ENCODE results near the gene SH3BP2. TPM values are rescaled to one million over a fixed set of nuclear protein-coding genes. Genes with fewer than 3 reads are reported as not detected.
A peak's percentile ranks its signal among the peaks of the same experiment; 100 is the strongest.

The SH3BP2 gene
- total RNA-seq, 4 donors from 2014 or later = 54.8 to 208 (median 102) TPM

GRCh38 chr4:2794486-2795299, 1.8 kb downstream of the SH3BP2 start:
- H3K4me3 ChIP-seq = peak overlapping the region in 2 of 4 donors; percentile 74 to 90
- no peaks in the 10 kb centered on the region for H3K36me3 ChIP-seq
- H3K4me1 ChIP-seq = peaks cover 14 to 73% (median 44%) of the 10 kb centered on the region in 4 donors
- no peaks in the 10 kb centered on the region for H3K9me3 ChIP-seq
- TF ChIP-seq, protein P1, sequence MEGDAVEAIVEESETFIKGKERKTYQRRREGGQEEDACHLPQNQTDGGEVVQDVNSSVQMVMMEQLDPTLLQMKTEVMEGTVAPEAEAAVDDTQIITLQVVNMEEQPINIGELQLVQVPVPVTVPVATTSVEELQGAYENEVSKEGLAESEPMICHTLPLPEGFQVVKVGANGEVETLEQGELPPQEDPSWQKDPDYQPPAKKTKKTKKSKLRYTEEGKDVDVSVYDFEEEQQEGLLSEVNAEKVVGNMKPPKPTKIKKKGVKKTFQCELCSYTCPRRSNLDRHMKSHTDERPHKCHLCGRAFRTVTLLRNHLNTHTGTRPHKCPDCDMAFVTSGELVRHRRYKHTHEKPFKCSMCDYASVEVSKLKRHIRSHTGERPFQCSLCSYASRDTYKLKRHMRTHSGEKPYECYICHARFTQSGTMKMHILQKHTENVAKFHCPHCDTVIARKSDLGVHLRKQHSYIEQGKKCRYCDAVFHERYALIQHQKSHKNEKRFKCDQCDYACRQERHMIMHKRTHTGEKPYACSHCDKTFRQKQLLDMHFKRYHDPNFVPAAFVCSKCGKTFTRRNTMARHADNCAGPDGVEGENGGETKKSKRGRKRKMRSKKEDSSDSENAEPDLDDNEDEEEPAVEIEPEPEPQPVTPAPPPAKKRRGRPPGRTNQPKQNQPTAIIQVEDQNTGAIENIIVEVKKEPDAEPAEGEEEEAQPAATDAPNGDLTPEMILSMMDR (IDR thresholded peaks at IDR 0.05) = no peak
- no peak for TF ChIP-seq POLR2A (IDR thresholded peaks at IDR 0.05)
- H3K27me3 ChIP-seq = no peaks in the 10 kb centered on the region
- DNase-seq = peak in 2 of 3 donors; percentile 59 to 73
- peak overlapping the region; percentile 72 to 83 (median 74) for H3K27ac ChIP-seq

DNA sequence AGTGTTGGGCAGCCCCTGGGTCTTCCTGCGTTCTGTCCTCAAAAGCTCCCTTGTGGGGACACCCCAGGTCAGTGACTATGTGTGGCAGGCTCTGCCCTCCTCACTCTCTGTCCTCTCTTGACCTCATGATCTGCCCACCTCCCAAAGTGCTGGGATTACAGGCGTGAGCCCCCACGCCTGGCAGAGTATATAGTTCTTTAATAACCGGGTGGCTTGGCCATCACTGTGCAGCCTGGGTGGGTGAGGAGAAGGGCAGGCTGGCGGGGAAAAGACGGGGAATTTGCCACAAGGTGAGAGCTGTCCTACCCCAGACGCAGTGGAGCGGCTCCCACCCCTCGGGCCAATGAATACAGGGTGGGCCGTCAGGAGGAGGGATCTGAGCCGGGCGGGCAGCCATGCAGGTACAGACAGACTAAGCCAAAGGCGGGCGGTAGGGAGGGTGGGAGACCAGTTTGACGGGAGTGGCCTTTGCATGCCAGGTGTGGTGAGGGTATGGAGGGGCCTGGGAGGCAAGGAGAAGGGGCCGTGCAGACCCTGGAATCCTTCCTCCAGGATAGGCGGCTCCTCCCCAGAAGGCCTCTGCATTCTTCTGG, 2.5 kb downstream of the SH3BP2 start:
- no peaks in the 10 kb centered on the region for H3K36me3 ChIP-seq
- no peaks in the 10 kb centered on the region for H3K27me3 ChIP-seq
- DNase-seq = peak in 2 of 3 donors; percentile 44 to 48
- H3K9me3 ChIP-seq = no peaks in the 10 kb centered on the region
- peak overlapping the region in 1 of 4 donors; percentile 74 for H3K4me3 ChIP-seq
- H3K4me1 ChIP-seq = peaks cover 14 to 80% (median 51%) of the 10 kb centered on the region in 4 donors
- TF ChIP-seq POLR2A (IDR thresholded peaks at IDR 0.05) = no peak
- TF ChIP-seq, protein P1 (IDR thresholded peaks at IDR 0.05) = no peak
- H3K27ac ChIP-seq = peak overlapping the region; percentile 72 to 83 (median 74)

GRCh38 chr4:2795893-2796848, 3.3 kb downstream of the SH3BP2 start:
- peak in 1 of 2 donors; percentile 58 for TF ChIP-seq POLR2A (IDR thresholded peaks at IDR 0.05)
- TF ChIP-seq, protein P1 (IDR thresholded peaks at IDR 0.05) = peak in 2 of 6 experiments; percentile 34 to 35
- Histone ChIP-seq H3K27ac (peak overlapping the region; percentile 7 to 83 (median 54)), H3K4me1 (peaks cover 14 to 87% (median 55%) of the 10 kb centered on the region in 4 donors), H3K4me3 (peak overlapping the region in 1 of 4 donors; percentile 2), H3K36me3 (no peaks in the 10 kb centered on the region), H3K9me3 (no peaks in the 10 kb centered on the region), H3K27me3 (no peaks in the 10 kb centered on the region)
- DNase-seq = peak in 2 of 3 donors; percentile 83 to 88

- DNase-seq = peak in 2 of 3 donors; percentile 42 to 47
- no peak overlapping the region for H3K4me3 ChIP-seq
- H3K27ac ChIP-seq = peak overlapping the region; percentile 36 to 83 (median 70)
Measured at GRCh38 chr4:2796849-2797544, 4.1 kb downstream of the SH3BP2 start.

More at GRCh38 chr4:2796849-2797544, 4.1 kb downstream of the SH3BP2 start:
- peak in 1 of 2 donors; percentile 18 for TF ChIP-seq POLR2A (IDR thresholded peaks at IDR 0.05)
- TF ChIP-seq, protein P1 (IDR thresholded peaks at IDR 0.05) = no peak
- no peaks in the 10 kb centered on the region for H3K27me3 ChIP-seq
- H3K4me1 ChIP-seq = peaks cover 14 to 91% (median 60%) of the 10 kb centered on the region in 4 donors
- H3K9me3 ChIP-seq = no peaks in the 10 kb centered on the region
- no peaks in the 10 kb centered on the region for H3K36me3 ChIP-seq

Measured in Peyer's patch (tissue), 4 donors.